CD4-positive, alpha-beta T cell treated with Interferon alpha-2 for 1 hour (primary cell): ENCODE measurements around the gene ARSA.
"Not testable (repeated sequence)": the region's sequence is repeated elsewhere in the genome, so short reads cannot be mapped to it uniquely, and the experiment has no call there.

Experiments used
- DNase-seq, 2 donors: peaks; one replicate each; pipeline ENCODE4 v3.0.0-alpha.2; 2020 to 2022

Gene ARSA

DNA sequence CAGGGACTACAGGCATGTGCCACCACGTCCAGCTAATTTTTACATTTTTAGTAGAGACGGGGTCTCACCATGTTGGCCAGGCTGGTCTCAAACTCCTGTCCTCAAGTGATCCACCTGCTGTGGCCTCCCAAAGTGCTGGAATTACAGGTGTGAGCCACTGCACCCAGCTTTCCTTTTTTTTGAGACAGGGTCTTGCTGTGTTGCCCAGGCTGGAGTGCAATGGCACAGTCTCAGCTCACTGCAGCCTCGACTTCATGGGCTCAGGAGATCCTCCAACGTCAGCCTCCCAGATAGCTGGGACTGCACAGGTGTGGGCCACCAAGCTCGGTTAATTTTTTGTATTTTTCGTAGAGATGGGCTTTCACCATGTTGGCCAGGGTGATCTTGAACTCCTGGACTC is 26.7 kb upstream of the ARSA start:
- DNase-seq: not testable (repeated sequence)

DNA sequence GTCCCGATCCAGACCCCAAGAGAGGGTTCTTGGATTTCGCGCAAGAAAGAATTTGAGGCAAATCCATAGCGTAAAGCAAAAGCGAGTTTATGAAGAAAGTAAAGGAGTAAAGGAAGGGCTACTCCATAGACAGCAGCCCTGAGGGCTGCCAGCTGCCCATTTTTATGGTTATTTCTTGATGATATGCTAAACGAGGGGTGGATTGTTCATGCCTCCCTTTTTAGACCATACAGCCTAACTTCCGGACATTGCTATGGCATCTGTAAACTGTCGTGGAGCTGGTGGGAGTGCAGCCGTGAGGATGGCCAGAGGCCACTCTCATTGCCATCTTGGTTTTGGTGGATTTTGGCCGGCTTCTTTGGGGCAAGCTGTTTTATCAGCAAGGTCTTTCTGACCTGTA is 25.3 kb upstream of the ARSA start:
- DNase-seq: no peak

- DNase-seq: not testable (repeated sequence)
Measured at GRCh38 chr22:50643821-50644101, 15.8 kb upstream of the ARSA start.

GRCh38 chr22:50643021-50643820 is 15.3 kb upstream of the ARSA start:
- not testable (repeated sequence) for DNase-seq

DNA sequence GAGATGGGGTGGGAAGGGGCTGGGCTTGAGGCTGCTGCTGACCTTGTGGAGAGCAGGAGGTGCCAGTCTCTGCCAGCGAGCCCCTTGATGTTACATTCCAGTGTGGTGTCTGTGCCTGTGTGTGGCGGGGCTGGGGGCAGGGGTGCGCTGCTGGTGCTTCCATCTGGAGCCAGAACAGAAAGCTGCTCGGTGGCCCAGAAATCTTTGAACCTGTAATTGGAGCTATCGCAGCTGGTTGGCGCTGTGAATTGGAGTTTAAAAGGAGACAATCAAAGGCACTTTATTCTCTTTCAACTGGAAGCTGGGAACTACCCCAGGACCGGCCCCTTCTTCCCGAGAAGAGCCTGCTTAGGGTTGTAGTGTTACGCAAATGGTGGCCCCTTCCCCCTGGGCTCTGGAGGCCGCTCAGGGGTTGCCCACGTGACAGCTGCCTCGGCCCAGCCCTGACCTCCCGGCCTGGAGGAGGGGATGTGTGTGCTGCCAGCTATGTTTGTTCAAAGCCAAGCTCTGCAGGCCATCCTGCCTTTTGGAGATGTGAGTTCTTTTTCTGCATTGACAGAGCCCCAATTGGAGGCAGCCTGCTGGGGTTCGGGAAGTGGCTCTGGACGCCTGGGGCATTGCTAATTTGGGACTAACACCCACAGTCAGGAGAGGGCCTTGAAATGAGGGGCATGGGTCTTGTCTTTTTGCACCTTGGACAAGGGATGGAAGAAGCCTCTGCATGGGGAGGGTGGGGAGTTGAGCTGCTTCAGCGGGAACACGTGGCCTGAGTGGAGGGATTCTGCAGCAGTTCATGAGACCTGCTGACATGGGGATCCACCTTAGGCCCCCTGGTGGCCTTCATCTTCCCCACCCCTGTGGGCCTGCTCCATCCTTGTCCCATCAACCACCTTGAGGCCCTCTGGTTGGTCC is 14.0 kb upstream of the ARSA start:
- DNase-seq: no peak

- DNase-seq: no peak
Measured at GRCh38 chr22:50640857-50641647, 13.1 kb upstream of the ARSA start.

DNA sequence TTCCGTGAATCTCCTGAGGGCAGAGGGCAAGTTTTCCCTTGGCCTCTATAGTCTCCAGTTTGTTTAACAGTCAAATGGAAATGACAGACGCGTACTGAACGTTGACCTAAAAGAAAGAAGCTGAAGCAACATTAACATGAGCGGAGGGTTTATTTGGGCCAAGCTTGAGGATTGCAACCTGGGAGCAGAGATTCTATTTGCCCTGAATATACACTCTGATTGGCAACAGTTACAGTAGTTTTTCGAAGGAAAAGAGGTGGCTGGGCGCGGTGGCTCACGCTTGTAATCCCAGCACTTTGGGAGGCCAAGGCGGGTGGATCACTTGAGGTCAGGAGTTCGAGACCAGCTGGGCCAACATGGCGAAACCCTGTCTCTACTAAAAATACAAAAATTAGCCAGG is 12.3 kb upstream of the ARSA start:
- not testable (repeated sequence) for DNase-seq

DNA sequence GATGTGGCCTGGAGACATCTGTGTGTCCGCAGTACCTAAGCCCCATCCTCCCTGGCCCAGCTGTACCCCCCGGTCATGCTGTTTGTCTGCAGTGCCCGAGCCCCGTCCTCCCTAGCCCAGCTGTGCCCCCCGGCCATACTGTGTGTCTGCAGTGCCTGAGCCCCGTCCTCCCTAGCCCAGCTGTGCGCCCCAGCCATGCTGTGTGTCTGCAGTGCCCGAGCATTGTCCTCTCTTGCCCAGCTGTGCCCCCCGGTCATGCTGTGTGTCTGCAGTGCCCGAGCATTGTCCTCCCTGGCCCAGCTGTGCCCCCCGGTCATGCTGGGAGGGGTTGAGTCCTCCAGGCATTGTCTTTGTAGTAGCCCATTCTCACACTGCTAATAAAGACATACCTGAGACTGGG is 7.6 kb upstream of the ARSA start:
- no peak for DNase-seq

GRCh38 chr22:50633771-50634170 is 5.8 kb upstream of the ARSA start:
- no peak for DNase-seq

- DNase-seq: no peak
Measured at GRCh38 chr22:50633086-50633485, 5.1 kb upstream of the ARSA start.

GRCh38 chr22:50630376-50630775 is 2.4 kb upstream of the ARSA start:
- no peak for DNase-seq

DNA sequence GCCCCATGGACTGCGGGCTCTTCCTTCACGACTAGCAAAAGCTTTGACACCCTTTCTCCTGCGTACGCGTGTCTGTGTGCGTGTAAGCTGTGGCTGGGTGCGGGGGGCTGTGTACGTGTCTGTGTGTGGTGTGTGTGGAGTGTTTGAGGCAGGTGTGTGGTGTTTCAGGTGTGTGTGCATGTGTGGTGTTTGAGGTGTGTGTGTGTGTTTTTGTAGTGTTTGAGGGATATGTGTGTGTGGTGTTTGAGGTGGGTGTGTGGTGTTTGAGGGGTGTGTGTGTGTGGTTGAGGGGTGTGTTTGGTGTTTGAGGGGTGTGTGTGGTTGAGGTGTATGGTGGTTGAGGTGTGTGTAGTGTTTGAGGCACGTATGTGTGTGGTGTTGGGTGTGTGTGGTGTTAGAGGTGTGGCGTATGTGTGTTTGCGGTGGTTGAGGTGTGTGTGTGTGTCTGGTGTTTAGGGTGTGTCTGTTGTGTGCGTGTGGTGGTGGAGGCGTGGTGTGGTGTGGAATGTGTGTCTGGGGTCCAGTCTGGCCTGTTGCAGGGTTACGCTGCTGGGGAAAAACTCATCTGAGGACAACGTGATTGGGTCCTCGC is 687 bp upstream of the ARSA start:
- peak; percentile 60 to 69 for DNase-seq

- no peak for DNase-seq
Measured at GRCh38 chr22:50626850-50627641, 906 bp downstream of the ARSA start.

GRCh38 chr22:50626314-50626849 is 1.6 kb downstream of the ARSA start:
- no peak for DNase-seq

GRCh38 chr22:50625568-50626313 is 2.2 kb downstream of the ARSA start:
- DNase-seq: no peak

DNA sequence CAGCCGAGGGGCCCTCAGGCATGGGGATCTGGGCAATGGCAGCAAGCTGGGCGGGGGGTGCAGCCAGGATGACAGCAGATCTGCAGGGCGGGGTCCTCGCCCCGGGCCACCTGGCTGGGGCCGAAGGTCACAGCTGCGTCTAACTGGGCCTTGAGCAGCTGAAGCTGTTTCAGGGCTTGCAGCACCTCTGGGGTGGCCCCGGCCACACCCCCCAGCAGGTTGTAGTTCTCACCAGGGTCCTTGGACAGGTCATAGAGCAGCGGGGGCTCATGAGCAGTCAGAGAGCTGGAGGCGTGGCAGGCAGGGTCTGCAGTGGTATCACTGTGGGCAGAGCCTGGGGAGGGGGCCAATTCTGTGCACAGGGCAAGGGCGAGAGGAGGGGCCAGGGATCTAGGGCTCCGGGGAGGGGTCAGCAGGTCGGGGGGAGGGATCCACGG is 2.8 kb downstream of the ARSA start:
- no peak for DNase-seq

DNA sequence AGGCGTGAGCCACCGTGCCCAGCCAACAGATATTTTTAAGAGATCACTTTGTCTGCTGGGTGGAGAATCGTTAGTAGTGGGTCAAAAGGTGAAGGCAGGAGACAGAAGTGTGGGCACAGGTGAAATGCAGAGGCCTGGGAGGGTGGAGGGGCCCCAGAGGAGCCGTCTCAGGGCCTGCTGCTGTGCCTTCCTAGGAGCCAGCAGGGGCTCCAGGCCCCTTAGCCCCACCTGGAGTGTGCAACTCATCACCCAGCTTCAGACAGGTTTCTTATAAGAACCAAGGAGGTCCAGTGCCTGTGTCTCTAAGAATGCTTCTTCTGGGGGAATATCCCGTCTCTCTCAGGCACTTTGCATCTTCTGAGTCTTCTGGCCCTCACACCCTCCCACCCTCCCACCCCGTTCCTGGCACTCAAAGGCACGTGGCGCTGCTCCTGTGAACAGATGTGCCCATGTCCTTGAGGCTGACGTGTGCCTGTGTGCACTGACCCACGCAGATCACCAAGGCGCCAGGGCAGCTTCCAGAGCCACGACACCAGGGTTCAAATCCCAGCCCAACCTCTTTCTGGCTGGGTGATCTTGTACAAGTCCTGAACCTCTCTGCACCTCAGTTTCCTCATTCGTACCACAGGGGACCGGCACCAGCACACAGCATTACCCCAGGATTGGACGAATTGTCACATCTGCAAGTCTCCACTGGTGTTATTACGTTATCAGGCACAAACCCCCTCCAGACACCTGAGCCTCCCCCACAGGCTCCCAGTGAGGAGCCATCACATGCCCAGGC is 3.4 kb downstream of the ARSA start:
- DNase-seq: no peak

DNA sequence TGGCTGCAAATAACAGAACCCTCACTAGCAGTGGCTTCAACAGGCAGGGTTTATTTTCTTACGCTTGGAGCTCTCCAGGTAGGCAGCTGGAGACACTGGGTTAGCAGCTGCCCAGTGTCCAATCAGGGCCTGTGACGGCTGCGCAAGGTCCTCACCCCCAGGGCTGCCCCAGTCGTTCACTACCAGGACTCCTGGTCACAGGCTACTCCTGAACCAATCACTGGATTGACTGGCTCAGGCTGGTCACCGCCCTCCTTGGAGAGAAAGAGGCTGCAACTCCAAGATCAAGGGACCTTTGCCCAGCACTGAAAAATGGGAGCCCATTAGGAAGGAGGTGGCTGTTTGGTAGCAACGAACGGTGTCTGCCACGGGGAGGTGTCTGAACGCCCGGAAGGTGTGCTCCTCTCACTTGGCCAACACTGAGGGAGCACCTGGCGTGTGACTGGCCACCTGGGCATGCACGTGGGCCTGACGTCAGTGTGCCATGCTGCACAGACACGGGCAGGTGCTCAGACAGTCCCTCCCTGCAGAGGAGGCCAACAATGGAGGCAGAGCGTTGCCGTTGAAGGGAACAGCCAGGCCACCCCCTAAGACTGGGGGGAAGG is 5.1 kb downstream of the ARSA start:
- no peak for DNase-seq

GRCh38 chr22:50621948-50622722 is 5.8 kb downstream of the ARSA start:
- peak; percentile 31 to 51 for DNase-seq
